ENCODE measurements around the gene IMPDH1.

DNA sequence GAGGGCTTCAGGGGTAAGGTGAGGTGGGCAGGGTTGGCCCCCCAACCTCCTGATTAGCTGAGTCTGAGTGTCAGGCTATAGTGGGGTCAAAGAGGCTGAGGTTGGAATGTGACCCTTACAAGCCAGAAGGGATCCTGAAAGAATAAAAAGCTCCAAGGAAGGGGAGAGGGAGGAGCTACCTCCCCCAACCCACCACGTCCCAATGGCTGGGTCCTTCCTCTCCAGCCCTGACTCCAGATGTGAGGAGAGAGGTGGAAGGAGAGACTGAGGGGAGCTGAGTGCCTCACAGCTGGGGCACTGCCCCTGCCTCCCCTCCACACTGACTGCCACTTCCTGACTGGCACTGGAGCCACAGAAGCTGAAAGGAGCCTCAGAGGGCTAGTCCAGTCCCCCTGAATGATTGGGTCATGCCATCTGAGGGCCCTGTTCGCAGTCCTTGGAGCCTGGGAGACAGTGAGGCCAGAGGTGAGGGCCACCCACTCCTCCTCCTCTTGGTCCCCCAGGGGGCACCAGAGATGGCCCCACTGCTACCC is 20.6 kb downstream of the IMPDH1 start:
- TF ChIP-seq POLR2A (IDR thresholded peaks at IDR 0.05), result no peak
- TF ChIP-seq POLR2AphosphoS5 (IDR thresholded peaks at IDR 0.05), result no peak
